Endothelial cell of umbilical vein (primary cell): ENCODE data around the gene CCL13. TPM values are rescaled to one million over a fixed set of nuclear protein-coding genes. Genes with fewer than 3 reads are reported as not detected.

Source experiments
- BruUV-seq: library from RNA; stranded (reverse); fragments of 400-500 nt; replicated peaks from 2 replicates; lab custom pipeline; 2021; lab: Mats Ljungman, UMichigan
- CTCF ChIA-PET: fragments of 300-600, 350-600 bp; sonication (Branson Sonifier 250); formaldehyde crosslinking; loops from one replicate; lab custom pipeline; 2021; ENCODE audit warnings: antibody characterized with exemption, inconsistent platforms; lab: Charles Lee
- POLR2A ChIA-PET: fragments of 300-600, 350-600 bp; sonication (Branson Sonifier 250); formaldehyde crosslinking; loops from one replicate; lab custom pipeline; 2021; ENCODE audit warnings: antibody characterized with exemption, inconsistent platforms; lab: Charles Lee
- DNase-seq: peaks from one replicate; pipeline ENCODE4 v3.0.0-alpha.2; 2011; ENCODE audit warnings: low read depth, low spot score
- FAIRE-seq: peaks from 2 replicates; lab custom pipeline; 2011; peaks lifted over from hg19 to GRCh38; lab: Jason Lieb, UNC
- H2AFZ ChIP-seq: 2 replicates; pipeline ENCODE4 v1.6.0; 2012; ENCODE audit warnings: low read depth, low read length, control low read depth, inconsistent platforms
- H3K27ac ChIP-seq: 2 replicates; pipeline ENCODE4 v1.5.1; 2011; ENCODE audit warnings: low read depth, mild to moderate bottlenecking, control low read depth, low read length, moderate library complexity; ENCODE audit not compliant: insufficient read depth
- H3K27me3 ChIP-seq, 2 experiments: 2 replicates each; pipeline versions ENCODE4 v1.6.0 to v1.6.1; 2011; ENCODE audit warnings: low read length in 2 of 2, mixed read lengths in 1 of 2; ENCODE audit not compliant: control insufficient read depth in 2 of 2, insufficient read depth in 2 of 2
- H3K36me3 ChIP-seq, 2 experiments: 2 replicates in 1 of 2; 3 replicates in 1 of 2; pipeline ENCODE4 v1.5.1; 2011; ENCODE audit warnings: low read length in 2 of 2, mild to moderate bottlenecking in 1 of 2, moderate library complexity in 1 of 2; ENCODE audit not compliant: control insufficient read depth in 2 of 2, insufficient read depth in 2 of 2; ENCODE audit errors: extremely low read depth in 1 of 2
- H3K4me1 ChIP-seq: 3 replicates; pipeline ENCODE4 v1.5.1; 2011; ENCODE audit warnings: mild to moderate bottlenecking, low read length; ENCODE audit not compliant: control insufficient read depth, insufficient read depth; ENCODE audit errors: extremely low read depth
- H3K4me2 ChIP-seq: 2 replicates; pipeline ENCODE4 v1.6.1; 2011; ENCODE audit warnings: low read length, control low read depth, mixed read lengths; ENCODE audit not compliant: insufficient read depth
- H3K4me3 ChIP-seq, 3 experiments: fragments of 200-600 bp in 1 of 3; sonication (generic), shearing (Covaris generic) in 1 of 3; replicated peaks in 1 of 3; 2 replicates each; pipeline ENCODE4 v1.5.1; 2011 to 2016; ENCODE audit warnings: control low read depth in 3 of 3, low read length in 3 of 3, mild to moderate bottlenecking in 2 of 3, inconsistent platforms in 1 of 3, low read depth in 1 of 3, moderate library complexity in 1 of 3; ENCODE audit not compliant: insufficient read depth in 1 of 3
- H3K79me2 ChIP-seq: 2 replicates; pipeline ENCODE4 v1.6.0; 2012; ENCODE audit warnings: low read length, inconsistent platforms; ENCODE audit not compliant: control insufficient read depth, insufficient read depth
- H3K9ac ChIP-seq: replicated peaks from 2 replicates; pipeline ENCODE3; 2011; ENCODE audit warnings: low read length, control low read depth; ENCODE audit not compliant: insufficient read depth; ENCODE audit errors: extremely low read depth
- H3K9me1 ChIP-seq: replicated peaks from 3 replicates; pipeline ENCODE4 v1.6.0; 2011; ENCODE audit warnings: mild to moderate bottlenecking, low read length; ENCODE audit not compliant: control insufficient read depth, insufficient read depth; ENCODE audit errors: extremely low read depth
- H3K9me3 ChIP-seq: replicated peaks from 2 replicates; pipeline ENCODE4 v1.5.1; 2012; ENCODE audit warnings: low read length, inconsistent platforms; ENCODE audit not compliant: control insufficient read depth, insufficient read depth
- H4K20me1 ChIP-seq: replicated peaks from 2 replicates; pipeline ENCODE3; 2011; ENCODE audit warnings: mild to moderate bottlenecking, low read length; ENCODE audit not compliant: control insufficient read depth, insufficient read depth; ENCODE audit errors: extremely low read depth
- EZH2 ChIP-seq: IDR thresholded peaks from 2 replicates; pipeline ENCODE4 v1.6.1; 2012; ENCODE audit warnings: borderline replicate concordance, low read depth, mild to moderate bottlenecking, moderate library complexity, low read length, inconsistent platforms; ENCODE audit not compliant: severe bottlenecking
- FOS ChIP-seq: IDR thresholded peaks from 2 replicates; pipeline ENCODE4 v1.6.1; 2011; ENCODE audit warnings: mild to moderate bottlenecking, low read length, moderate library complexity, borderline replicate concordance; ENCODE audit not compliant: insufficient read depth
- GATA2 ChIP-seq: IDR thresholded peaks from 2 replicates; pipeline ENCODE4 v1.7.0; 2011; ENCODE audit warnings: low read depth, mild to moderate bottlenecking, moderate library complexity, mixed read lengths, low read length; ENCODE audit not compliant: insufficient read length, insufficient read depth
- JUN ChIP-seq: IDR thresholded peaks from 2 replicates; pipeline ENCODE4 v1.6.1; 2011; ENCODE audit warnings: borderline replicate concordance, low read depth; ENCODE audit not compliant: insufficient read length, insufficient read depth
- MAX ChIP-seq: IDR thresholded peaks from 2 replicates; pipeline ENCODE4 v1.6.1; 2011; ENCODE audit not compliant: insufficient read depth, insufficient read length
- MYC ChIP-seq: IDR thresholded peaks from one replicate; pipeline ENCODE4 v1.6.1; 2011; ENCODE audit warnings: mild to moderate bottlenecking, low read depth, low read length
- POLR2A ChIP-seq: IDR thresholded peaks from 2 replicates; pipeline ENCODE4 v1.6.1; 2012; ENCODE audit warnings: low read depth, mild to moderate bottlenecking, control low read depth, low read length
- POLR2AphosphoS5 ChIP-seq: IDR thresholded peaks from 2 replicates; pipeline ENCODE4 v1.6.1; 2012; ENCODE audit warnings: low read depth, mild to moderate bottlenecking, control low read depth, low read length, moderate library complexity; ENCODE audit not compliant: insufficient read depth
- dilution Hi-C: fragments of 300-500 bp; cut with MboI; formaldehyde crosslinking; loops from one replicate; pipeline ENCODE4 v1.15.0; 2019; ENCODE audit warnings: low sequenced_read_pairs; ENCODE audit not compliant: extremely low pct_ligation_motif_present
- intact Hi-C: fragments of 100-400 bp; cut with micrococcal nuclease; formaldehyde crosslinking; loops from one replicate; pipeline ENCODE4 v1.10.0; 2022
- polyA plus RNA-seq, 4 experiments: library from polyadenylated mRNA; depleted of rRNA in 3 of 4; stranded (reverse) in 3 of 4; unstranded in 1 of 4; fragments of >200 nt; gene quantifications; 2 replicates each; pipeline versions ENCODE4 v1.2.1 to v1.2.3, GENCODE V29; 2011 to 2012; ENCODE audit warnings: missing spikeins in 1 of 4
- total RNA-seq: library from RNA; stranded (reverse); gene quantifications from 2 replicates; pipeline ENCODE4 v1.2.3, GENCODE V29; 2021
- TF ChIP-seq, protein P1 (sequence below), 2 donors: IDR thresholded peaks; 1 replicate in 1 of 2; 2 replicates in 1 of 2; pipeline ENCODE4 v1.5.1; 2011; ENCODE audit warnings: low read length in 2 of 2, mild to moderate bottlenecking in 2 of 2, moderate library complexity in 2 of 2, control low read depth in 1 of 2, inconsistent platforms in 1 of 2, low read depth in 1 of 2; ENCODE audit not compliant: insufficient read depth in 1 of 2; ENCODE audit errors: extremely low read depth in 1 of 2

Gene CCL13
- total and polyA plus RNA-seq, 2 donors (not counting 3 experiments of a cell fraction or from before 2014, with no cell fraction given): not detected

- no TSS peak for BruUV-seq
- Histone ChIP-seq H3K4me3 (no peak overlapping the region), H2AFZ (no peak overlapping the region), H3K79me2 (no peaks in the 10 kb centered on the region), H3K9me3 (no peaks in the 10 kb centered on the region), H3K9ac (no peak overlapping the region), H4K20me1 (no peaks in the 10 kb centered on the region), H3K36me3 (no peaks in the 10 kb centered on the region), H3K4me2 (no peak overlapping the region), H3K27me3 (peaks cover 0 to 2% of the 10 kb centered on the region in 2 experiments), H3K27ac (no peak overlapping the region), H3K9me1 (no peaks in the 10 kb centered on the region), H3K4me1 (peaks cover 8% of the 10 kb centered on the region)
- TF ChIP-seq, protein P1, sequence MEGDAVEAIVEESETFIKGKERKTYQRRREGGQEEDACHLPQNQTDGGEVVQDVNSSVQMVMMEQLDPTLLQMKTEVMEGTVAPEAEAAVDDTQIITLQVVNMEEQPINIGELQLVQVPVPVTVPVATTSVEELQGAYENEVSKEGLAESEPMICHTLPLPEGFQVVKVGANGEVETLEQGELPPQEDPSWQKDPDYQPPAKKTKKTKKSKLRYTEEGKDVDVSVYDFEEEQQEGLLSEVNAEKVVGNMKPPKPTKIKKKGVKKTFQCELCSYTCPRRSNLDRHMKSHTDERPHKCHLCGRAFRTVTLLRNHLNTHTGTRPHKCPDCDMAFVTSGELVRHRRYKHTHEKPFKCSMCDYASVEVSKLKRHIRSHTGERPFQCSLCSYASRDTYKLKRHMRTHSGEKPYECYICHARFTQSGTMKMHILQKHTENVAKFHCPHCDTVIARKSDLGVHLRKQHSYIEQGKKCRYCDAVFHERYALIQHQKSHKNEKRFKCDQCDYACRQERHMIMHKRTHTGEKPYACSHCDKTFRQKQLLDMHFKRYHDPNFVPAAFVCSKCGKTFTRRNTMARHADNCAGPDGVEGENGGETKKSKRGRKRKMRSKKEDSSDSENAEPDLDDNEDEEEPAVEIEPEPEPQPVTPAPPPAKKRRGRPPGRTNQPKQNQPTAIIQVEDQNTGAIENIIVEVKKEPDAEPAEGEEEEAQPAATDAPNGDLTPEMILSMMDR (IDR thresholded peaks at IDR 0.05; ENCODE audit: extremely low read depth in 1 of 2, insufficient read depth in 1 of 2, low read depth in 1 of 2, low read length in 2 of 2): no peak
- TF ChIP-seq JUN (no peak), POLR2A (no peak), POLR2AphosphoS5 (no peak), EZH2 (no peak), FOS (no peak), MAX (no peak), MYC (no peak), GATA2 (no peak)
- CTCF ChIA-PET: interaction anchor here (2.4 kb wide), 1 partner anchor 9 kb away, joined by 16 read pairs; no protein-coding TSS in a partner anchor
- dilution Hi-C loops (no loop called here), intact Hi-C loops (no loop called here)
- DNase-seq (no peak), FAIRE-seq (no peak)
- POLR2A ChIA-PET: no interaction called here
These were observed 14.7 kb downstream of the CCL13 start for GRCh38 chr17:34370997-34371395.
